ENCODE results near the gene PLAGL2. TPM values are rescaled to one million over a fixed set of nuclear protein-coding genes. Genes with fewer than 3 reads are reported as not detected.

PLAGL2 gene
- total and polyA plus RNA-seq, 2 of the 8 experiments (the other 6 are each of a cell fraction or from before 2014, with no cell fraction given) = 20.6 to 25.4 TPM

DNA sequence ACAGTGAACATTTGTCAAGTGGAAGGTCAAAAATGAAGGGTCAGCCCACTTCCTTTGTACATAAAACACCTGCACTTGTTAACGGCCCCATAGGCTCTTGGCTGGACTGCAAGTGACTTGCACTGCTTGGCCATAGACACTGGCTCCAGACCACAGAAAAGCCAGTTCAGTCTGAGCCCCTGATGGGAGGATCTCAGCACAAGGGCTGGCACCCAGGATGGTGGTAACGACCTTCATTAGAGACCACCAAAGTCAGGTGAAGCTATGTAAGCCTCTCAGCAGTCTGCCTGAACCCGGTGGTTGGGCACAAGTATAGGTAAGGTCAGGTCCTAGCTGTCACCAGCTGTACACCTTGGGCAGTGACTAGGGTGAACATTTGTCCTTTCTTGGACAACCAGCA lies 16.1 kb downstream of the PLAGL2 start (continued):
- TF ChIP-seq HDAC2 (IDR thresholded peaks at IDR 0.05; ENCODE audit: borderline replicate concordance in 1 of 2, low read depth in 2 of 2, low read length in 2 of 2) = no peak

All from H1 (cell line).